GM19023 (cell line): ENCODE results near the gene DOCK4.

Experiments used
- ATAC-seq: cut with Tn5 transposase; IDR thresholded peaks from one replicate; pipeline ENCODE4 v1.9.1; 2021; ENCODE audit warnings: mild to moderate bottlenecking, moderate library complexity; ENCODE audit not compliant: unreplicated experiment

DOCK4 gene

GRCh38 chr7:112161253-112162141, 44.7 kb downstream of the DOCK4 start:
- no peak for ATAC-seq

DNA sequence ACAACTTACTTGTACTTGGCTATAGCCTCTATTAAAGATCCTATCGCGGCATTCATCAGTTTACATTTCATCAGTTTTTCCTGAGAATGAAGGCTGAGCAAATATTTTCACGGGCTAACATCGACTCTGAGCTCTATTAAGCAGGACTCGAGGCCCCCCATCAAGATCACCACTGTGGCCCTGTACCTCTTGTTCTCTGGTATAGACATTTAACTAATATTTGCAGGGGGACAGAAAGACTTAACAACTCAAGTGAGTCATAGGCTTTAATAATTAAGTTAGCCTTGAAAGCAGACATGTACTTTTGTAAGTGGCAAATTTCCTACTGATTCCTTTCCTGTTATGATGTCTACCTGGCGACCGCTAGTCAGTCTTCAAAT, 45.4 kb downstream of the DOCK4 start:
- ATAC-seq: no peak

GRCh38 chr7:112160130-112160770, 45.9 kb downstream of the DOCK4 start:
- no peak for ATAC-seq

DNA sequence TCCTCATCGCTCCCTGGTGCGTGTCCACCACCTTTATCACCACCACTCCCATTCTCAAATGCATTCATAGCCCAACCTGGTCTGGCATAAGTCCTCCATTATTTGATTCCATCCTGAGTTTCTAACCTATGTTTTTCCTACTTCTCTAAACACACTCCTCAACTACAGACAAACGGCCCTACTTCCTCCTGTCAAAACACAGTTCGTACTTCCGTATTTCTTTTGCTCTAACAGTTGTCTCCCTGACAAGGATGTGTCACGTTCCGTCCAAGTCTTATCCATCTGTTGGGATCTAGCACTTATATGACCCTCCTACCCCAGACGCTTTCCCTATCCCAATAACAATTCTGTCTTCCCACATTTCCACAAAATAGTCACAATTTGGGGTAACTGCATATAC, 46.8 kb downstream of the DOCK4 start:
- ATAC-seq: no peak

GRCh38 chr7:112157072-112157471, 49.1 kb downstream of the DOCK4 start:
- no peak for ATAC-seq

GRCh38 chr7:112156412-112156811, 49.8 kb downstream of the DOCK4 start:
- ATAC-seq: no peak

- no peak for ATAC-seq
Measured at GRCh38 chr7:112154690-112155089, 51.5 kb downstream of the DOCK4 start.

DNA sequence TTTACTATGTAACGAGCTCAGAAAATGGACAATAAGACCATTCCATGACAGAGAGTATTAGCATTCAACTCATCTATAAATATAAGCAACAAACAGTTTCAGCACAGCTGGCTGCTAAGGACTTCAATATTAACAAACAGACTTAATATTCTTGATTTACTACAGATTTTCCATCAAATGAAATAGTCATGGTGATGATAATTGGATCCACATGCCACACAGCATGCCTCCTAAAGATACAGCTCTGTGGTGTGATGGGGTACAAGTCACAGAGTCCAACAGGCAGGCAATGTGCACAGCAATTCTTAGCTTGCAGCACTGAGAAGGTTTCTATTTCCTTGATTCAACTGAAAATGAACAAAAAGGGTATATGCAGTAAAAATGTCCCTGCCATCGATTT, 54.0 kb downstream of the DOCK4 start:
- ATAC-seq: no peak

GRCh38 chr7:112150823-112151641, 55.2 kb downstream of the DOCK4 start:
- ATAC-seq: no peak

DNA sequence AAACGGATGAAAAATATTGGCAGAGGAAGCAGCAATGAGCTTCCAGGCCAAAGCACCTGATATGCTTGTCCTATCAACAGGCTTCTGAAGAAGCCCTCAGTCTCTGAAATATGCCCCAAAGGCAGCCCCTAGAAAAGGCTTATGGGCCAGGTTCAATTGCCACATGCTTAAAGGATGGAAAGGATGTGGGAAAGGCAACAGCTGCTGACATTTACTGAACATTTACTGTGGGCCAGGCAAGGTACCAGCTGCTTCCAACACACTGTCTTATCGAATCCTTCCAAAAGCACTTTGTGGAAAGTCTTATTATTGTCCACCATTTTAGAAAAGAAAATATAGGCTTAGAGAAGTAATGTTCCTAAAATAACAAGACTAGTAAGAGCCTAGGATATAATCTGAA, 56.5 kb downstream of the DOCK4 start:
- no peak for ATAC-seq

DNA sequence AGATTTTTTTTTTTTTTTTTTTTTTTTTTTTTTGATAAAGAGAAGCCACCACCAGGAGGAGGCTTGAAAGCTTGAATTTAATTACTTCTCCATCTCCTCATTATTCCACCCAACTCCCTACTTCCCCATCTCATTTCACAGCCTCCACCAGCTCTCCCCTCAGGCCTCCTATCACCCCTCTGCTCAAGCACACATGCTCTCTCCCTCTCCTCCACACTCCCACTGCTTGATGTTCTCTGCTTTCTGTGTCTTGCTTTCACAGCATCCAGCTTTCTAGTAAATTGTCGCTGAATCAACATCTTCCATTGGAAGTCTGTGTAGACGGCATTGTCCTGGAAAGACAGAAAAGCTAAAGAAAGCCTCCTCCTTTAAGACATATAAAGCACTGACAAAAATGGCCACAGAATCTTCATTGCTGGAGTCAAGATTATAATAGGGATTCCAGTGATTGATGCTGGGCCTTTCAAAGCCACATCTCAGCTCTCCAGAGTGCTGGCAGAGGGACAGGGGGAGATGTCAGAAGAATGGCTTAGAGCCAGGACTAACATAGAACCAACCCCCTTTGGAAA, 58.3 kb downstream of the DOCK4 start:
- no peak for ATAC-seq

DNA sequence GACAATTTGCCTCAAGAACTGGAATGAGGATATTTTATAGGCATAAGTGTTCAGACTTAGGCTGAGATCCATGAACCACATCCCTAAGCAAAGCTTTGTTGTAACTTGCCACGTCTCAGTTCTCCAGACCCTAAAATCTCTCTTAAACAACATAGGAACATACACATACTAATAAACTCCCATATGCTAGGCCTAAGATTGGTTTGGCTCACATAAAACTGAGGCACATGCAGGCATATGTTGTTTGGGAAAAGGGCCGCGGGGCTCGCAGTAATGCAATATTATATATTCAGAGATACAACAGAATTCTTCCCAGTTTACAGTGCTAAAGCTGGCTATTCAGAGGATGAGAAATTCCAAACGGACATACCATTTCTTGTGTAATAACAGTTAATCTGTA, 61.0 kb downstream of the DOCK4 start:
- no peak for ATAC-seq

DNA sequence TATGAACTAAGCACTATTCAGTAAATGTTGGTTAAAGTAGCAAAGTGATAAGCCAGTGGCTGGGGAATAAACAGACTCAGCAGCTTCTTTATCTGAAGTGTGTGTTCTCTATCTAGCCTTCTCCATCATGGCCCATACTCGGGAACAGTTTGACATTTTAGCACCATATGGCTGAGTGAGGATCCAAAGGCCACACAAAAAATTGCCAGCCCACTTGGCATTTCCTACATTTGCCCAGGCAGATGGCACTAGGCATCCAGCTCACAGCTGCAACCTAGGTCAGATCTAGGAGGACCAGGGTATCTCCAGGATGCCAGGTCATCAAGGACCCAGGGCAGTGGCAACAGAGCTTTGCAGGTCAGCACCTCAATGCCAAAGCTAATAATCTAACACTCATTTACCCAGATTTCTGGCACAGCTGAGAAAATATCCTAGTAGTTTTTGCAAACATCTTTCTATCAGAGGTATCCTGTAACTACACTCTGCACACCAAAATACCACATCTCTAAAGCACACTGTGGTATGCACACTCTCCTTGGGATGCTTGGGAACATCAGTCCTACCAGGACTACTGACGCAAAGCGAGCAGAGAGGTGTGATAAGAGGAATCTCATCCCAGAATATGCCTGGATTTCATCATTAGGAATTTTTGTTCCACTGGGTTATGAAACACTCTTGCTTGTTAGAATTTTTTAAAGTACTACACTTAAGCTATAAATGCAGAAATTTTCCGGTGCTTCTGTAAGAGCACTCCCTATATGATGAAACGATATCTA, 61.7 kb downstream of the DOCK4 start:
- no peak for ATAC-seq

GRCh38 chr7:112143582-112143981, 62.6 kb downstream of the DOCK4 start:
- ATAC-seq: no peak

- no peak for ATAC-seq
Measured at GRCh38 chr7:112143136-112143535, 63.1 kb downstream of the DOCK4 start.

- ATAC-seq: no peak
Measured at GRCh38 chr7:112140600-112140999, 65.6 kb downstream of the DOCK4 start.

DNA sequence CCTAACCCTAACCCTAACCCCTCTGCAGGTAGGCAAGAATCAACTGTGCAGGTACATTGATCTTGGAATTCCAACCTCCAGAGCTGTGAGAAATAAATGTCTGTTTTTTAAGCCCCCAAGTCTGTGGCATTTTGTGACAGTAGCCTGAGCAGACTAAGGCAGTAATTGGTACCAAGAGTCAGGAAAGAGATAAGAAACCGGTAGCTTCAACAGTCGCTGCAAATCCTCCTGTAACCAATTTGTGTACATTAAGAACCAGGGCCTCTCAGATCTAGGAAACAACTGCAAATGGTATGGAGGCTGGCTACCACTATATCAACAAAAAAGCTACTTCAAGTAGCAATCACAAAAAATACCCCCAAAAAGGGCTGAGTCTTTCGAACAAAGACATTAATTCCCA, 67.3 kb downstream of the DOCK4 start:
- no peak for ATAC-seq

DNA sequence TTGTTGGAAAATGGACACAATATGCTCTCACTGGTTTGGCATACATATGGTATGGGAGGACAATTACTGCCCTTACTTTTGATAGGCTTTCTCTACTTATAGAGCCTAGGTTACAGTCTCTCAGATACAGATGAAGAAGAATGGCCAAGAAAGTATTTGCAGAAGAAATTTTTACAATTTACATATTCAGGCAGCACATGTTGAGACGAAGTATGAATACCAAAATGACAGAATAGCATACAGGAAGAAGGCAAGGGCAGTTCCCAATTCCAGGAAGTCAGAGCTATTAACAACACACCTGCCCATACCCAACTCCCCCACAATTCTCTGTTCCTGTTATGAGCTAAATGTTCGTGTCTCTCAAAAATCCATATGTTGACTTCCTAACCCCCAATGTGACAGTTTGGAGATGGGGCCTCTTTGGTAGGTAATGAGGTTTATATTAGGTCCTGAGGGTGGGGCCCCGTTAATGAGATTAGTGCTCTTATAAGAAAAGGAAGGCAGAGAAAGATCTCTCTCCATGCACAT, 67.8 kb downstream of the DOCK4 start:
- ATAC-seq: no peak

DNA sequence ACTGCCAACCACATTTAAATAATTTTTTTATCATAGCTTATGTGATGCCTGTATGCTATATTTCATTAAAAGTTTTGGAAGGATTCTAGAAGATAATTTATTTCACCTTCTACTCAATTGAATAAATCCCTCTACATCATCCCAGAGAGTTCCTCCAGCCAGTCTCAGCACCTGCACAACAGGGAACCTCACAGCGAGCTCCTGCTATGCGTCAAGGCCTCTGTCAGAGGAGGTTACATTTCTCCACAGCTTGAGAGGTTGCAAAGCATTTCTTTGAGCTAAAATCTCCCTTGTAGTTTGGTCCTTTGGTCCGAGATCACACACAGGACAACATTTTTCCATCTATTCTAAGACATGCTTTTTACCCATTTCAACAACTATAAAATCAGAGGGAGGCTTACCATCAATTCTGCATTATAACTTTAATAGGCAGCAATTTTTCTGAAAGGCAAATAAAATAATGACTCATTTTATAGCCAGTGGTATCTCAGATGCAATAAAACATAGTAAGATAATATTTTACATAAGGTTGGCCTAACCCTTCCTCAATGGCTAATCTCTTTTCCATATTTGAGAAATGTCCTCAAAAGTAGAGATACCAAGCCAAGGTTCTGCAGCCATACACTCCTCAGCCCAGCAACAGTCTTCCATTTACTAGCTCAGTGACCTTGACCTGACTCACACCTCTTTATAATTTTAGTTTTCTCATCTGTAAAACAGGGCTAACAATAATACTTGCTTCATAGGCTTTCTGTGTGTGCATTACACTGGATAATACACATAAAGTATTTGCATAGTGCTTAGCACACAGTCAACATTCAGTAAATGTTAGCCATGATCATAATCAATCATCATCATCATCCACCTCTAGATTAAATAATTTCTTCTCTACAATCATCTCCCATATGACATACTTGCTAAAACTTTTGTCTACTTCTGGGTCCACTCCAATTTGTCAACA, 68.8 kb downstream of the DOCK4 start:
- ATAC-seq: no peak
